ENCODE results near the gene FAM120A. TPM values are rescaled to one million over a fixed set of nuclear protein-coding genes. Genes with fewer than 3 reads are reported as not detected.

Gene FAM120A
- total RNA-seq, 1 donor from 2014 or later, result 37.6 TPM

Small RNA genes lying within 50 kb of the gene (small RNA-seq; reads per million reads assigned to genes)
- not detected for gene RF00019 (ENCODE audit: low replicate concordance)

Other genes with a start within 250 kb of the FAM120A start
- gene FAM120AOS, start 1.9 kb downstream of the FAM120A start, total RNA-seq, result 20.9 TPM
- gene PHF2, start 124.9 kb downstream of the FAM120A start, total RNA-seq, result 29.3 TPM